ENCODE measurements around the gene GUCY2C. TPM values are rescaled to one million over a fixed set of nuclear protein-coding genes. Genes with fewer than 3 reads are reported as not detected.
"Not testable (repeated sequence)": the region's sequence is repeated elsewhere in the genome, so short reads cannot be mapped to it uniquely, and the experiment has no call there.

GUCY2C gene
- total RNA-seq, 1 donor from 2014 or later: 0.12 TPM

- DNase-seq (ENCODE audit: low spot score): not testable (repeated sequence)
These were observed 14.2 kb downstream of the GUCY2C start for GRCh38 chr12:14682231-14682630.

- DNase-seq (ENCODE audit: low spot score): no peak
These were observed 14.8 kb downstream of the GUCY2C start for GRCh38 chr12:14681625-14682024.

- DNase-seq (ENCODE audit: low spot score): no peak
These were observed 15.2 kb downstream of the GUCY2C start for GRCh38 chr12:14681190-14681589.

- peak; percentile 31 for DNase-seq (ENCODE audit: low spot score)
These were observed 17.8 kb downstream of the GUCY2C start for GRCh38 chr12:14678547-14679150.

- no peak for DNase-seq (ENCODE audit: low spot score)
These were observed 27.8 kb downstream of the GUCY2C start for GRCh38 chr12:14668591-14668990.

GRCh38 chr12:14665354-14666348 lies 30.7 kb downstream of the GUCY2C start:
- DNase-seq (ENCODE audit: low spot score): no peak

- peak; percentile 57 for DNase-seq (ENCODE audit: low spot score)
These were observed 31.9 kb downstream of the GUCY2C start for GRCh38 chr12:14664434-14665023.

GRCh38 chr12:14663002-14663401 lies 33.4 kb downstream of the GUCY2C start:
- no peak for DNase-seq (ENCODE audit: low spot score)

- DNase-seq (ENCODE audit: low spot score): no peak
These were observed 39.6 kb downstream of the GUCY2C start for GRCh38 chr12:14656846-14657245.

- DNase-seq (ENCODE audit: low spot score): no peak
These were observed 41.1 kb downstream of the GUCY2C start for GRCh38 chr12:14655284-14655683.

GRCh38 chr12:14654842-14655241 lies 41.6 kb downstream of the GUCY2C start:
- DNase-seq (ENCODE audit: low spot score): no peak

GRCh38 chr12:14654416-14654815 lies 42.0 kb downstream of the GUCY2C start:
- no peak for DNase-seq (ENCODE audit: low spot score)

- DNase-seq (ENCODE audit: low spot score): no peak
These were observed 43.9 kb downstream of the GUCY2C start for GRCh38 chr12:14652483-14652882.

GRCh38 chr12:14651371-14651770 lies 45.0 kb downstream of the GUCY2C start:
- no peak for DNase-seq (ENCODE audit: low spot score)

GRCh38 chr12:14650789-14651188 lies 45.6 kb downstream of the GUCY2C start:
- no peak for DNase-seq (ENCODE audit: low spot score)

- no peak for DNase-seq (ENCODE audit: low spot score)
These were observed 49.2 kb downstream of the GUCY2C start for GRCh38 chr12:14647028-14647750.

GRCh38 chr12:14643251-14643650 lies 53.1 kb downstream of the GUCY2C start:
- no peak for DNase-seq (ENCODE audit: low spot score)

- no peak for DNase-seq (ENCODE audit: low spot score)
These were observed 58.3 kb downstream of the GUCY2C start for GRCh38 chr12:14638066-14638465.

GRCh38 chr12:14635776-14636175 lies 60.6 kb downstream of the GUCY2C start:
- DNase-seq (ENCODE audit: low spot score): no peak

GRCh38 chr12:14630793-14631192 lies 65.6 kb downstream of the GUCY2C start:
- DNase-seq (ENCODE audit: low spot score): no peak

- DNase-seq (ENCODE audit: low spot score): peak; percentile 85
These were observed 66.3 kb downstream of the GUCY2C start for GRCh38 chr12:14629832-14630710.
